GM23338 (cell line): ENCODE results near the gene CFAP299. TPM values are rescaled to one million over a fixed set of nuclear protein-coding genes. Genes with fewer than 3 reads are reported as not detected.

Experiments
- ATAC-seq: fragments of 200-7000 bp; cut with Tn5 transposase; 3 replicates; pipeline ENCODE4 v1.9.1; 2020
- DNase-seq: peaks from one replicate; pipeline ENCODE4 v3.0.0-alpha.2; 2015; ENCODE audit warnings: low spot score
- H2AFZ ChIP-seq: fragments of 200-600 bp; sonication (generic); 2 replicates; pipeline ENCODE4 v1.8.0; 2016; ENCODE audit warnings: antibody characterized with exemption, mild to moderate bottlenecking, moderate library complexity
- H3F3A ChIP-seq: fragments of 200-600 bp; sonication (generic); replicated peaks from 2 replicates; pipeline ENCODE4 v1.8.0; 2017; ENCODE audit warnings: antibody characterized with exemption, mixed run types, low read depth
- H3K27ac ChIP-seq: fragments of 200-600 bp; sonication (generic); 2 replicates; pipeline ENCODE4 v1.6.1; 2016; ENCODE audit warnings: low read depth
- H3K27me3 ChIP-seq: fragments of 200-600 bp; sonication (generic); 2 replicates; pipeline ENCODE4 v1.8.0; 2016; ENCODE audit warnings: mild to moderate bottlenecking, mixed run types, moderate library complexity; ENCODE audit not compliant: insufficient read depth
- H3K36me3 ChIP-seq: fragments of 200-600 bp; sonication (generic); 2 replicates; pipeline ENCODE4 v1.8.0; 2016; ENCODE audit warnings: mild to moderate bottlenecking; ENCODE audit not compliant: insufficient read depth
- H3K4me1 ChIP-seq: fragments of 200-600 bp; sonication (generic); 2 replicates; pipeline ENCODE4 v1.8.0; 2016; ENCODE audit warnings: mild to moderate bottlenecking, moderate library complexity; ENCODE audit not compliant: insufficient read depth
- H3K4me2 ChIP-seq: fragments of 200-600 bp; sonication (generic); 2 replicates; pipeline ENCODE4 v1.7.1; 2017; ENCODE audit warnings: mixed run types
- H3K4me3 ChIP-seq: fragments of 200-600 bp; sonication (generic); 2 replicates; pipeline ENCODE4 v1.6.1; 2016; ENCODE audit warnings: mixed run types
- H3K79me2 ChIP-seq: fragments of 200-600 bp; sonication (generic); replicated peaks from 2 replicates; pipeline ENCODE4 v1.8.0; 2017; ENCODE audit warnings: mild to moderate bottlenecking; ENCODE audit not compliant: insufficient read depth
- H3K9me2 ChIP-seq: fragments of 200-600 bp; sonication (generic); 2 replicates; pipeline ENCODE4 v1.8.0; 2017; ENCODE audit not compliant: insufficient read depth
- H4K20me1 ChIP-seq: fragments of 200-600 bp; sonication (generic); replicated peaks from 2 replicates; pipeline ENCODE4 v1.8.0; 2017; ENCODE audit warnings: mild to moderate bottlenecking; ENCODE audit not compliant: insufficient read depth
- H3K27ac Mint-ChIP-seq: 2 replicates; pipeline ENCODE4 v1.8.0; 2020; ENCODE audit warnings: inconsistent platforms, mild to moderate bottlenecking, moderate library complexity, mixed read lengths
- H3K27me3 Mint-ChIP-seq: 3 replicates; pipeline ENCODE4 v1.8.0; 2022; ENCODE audit warnings: low read depth, mild to moderate bottlenecking, moderate library complexity, mixed read lengths, inconsistent platforms; ENCODE audit not compliant: insufficient read depth, poor library complexity
- H3K36me3 Mint-ChIP-seq: 3 replicates; pipeline ENCODE4 v1.8.0; 2021; ENCODE audit warnings: low read depth, mild to moderate bottlenecking, inconsistent platforms, moderate library complexity, mixed read lengths
- H3K4me1 Mint-ChIP-seq: 3 replicates; pipeline ENCODE4 v1.8.0; 2020; ENCODE audit warnings: mild to moderate bottlenecking, inconsistent platforms, mixed read lengths
- H3K4me3 Mint-ChIP-seq: 3 replicates; pipeline ENCODE4 v1.8.0; 2021; ENCODE audit warnings: moderate library complexity, mild to moderate bottlenecking, inconsistent platforms, mixed read lengths
- H3K9me3 Mint-ChIP-seq: 3 replicates; pipeline ENCODE4 v1.8.0; 2020; ENCODE audit warnings: moderate library complexity, mild to moderate bottlenecking, inconsistent platforms, mixed read lengths
- CREB1 ChIP-seq: fragments of 250-450 bp; sonication (Bioruptor Pico); IDR thresholded peaks from 2 replicates; pipeline ENCODE4 v1.5.0; 2020; ENCODE audit warnings: low read depth, mild to moderate bottlenecking, moderate library complexity
- EZH2 ChIP-seq: fragments of 200-600 bp; sonication (generic); IDR thresholded peaks from one replicate; pipeline ENCODE4 v1.8.0; 2017; ENCODE audit warnings: antibody characterized with exemption, mild to moderate bottlenecking, low read depth; ENCODE audit not compliant: unreplicated experiment
- EZH2phosphoT487 ChIP-seq: fragments of 200-600 bp; sonication (generic); IDR thresholded peaks from one replicate; pipeline ENCODE4 v1.8.1; 2018; ENCODE audit warnings: antibody characterized with exemption; ENCODE audit not compliant: unreplicated experiment
- JUNB ChIP-seq: IDR thresholded peaks from one replicate; pipeline ENCODE4 v1.6.1; 2016; ENCODE audit warnings: antibody characterized with exemption; ENCODE audit not compliant: unreplicated experiment
- NANOG ChIP-seq: IDR thresholded peaks from 2 replicates; pipeline ENCODE4 v1.6.1; 2016; ENCODE audit warnings: antibody characterized with exemption, borderline replicate concordance
- POLR2AphosphoS5 ChIP-seq: IDR thresholded peaks from 2 replicates; pipeline ENCODE4 v1.6.1; 2016; ENCODE audit warnings: antibody characterized with exemption, low read depth
- STAT1 ChIP-seq: IDR thresholded peaks from one replicate; pipeline ENCODE4 v1.6.1; 2016; ENCODE audit warnings: antibody characterized with exemption; ENCODE audit not compliant: unreplicated experiment
- ZNF114 ChIP-seq: fragments of 250-450 bp; sonication (Bioruptor Pico); IDR thresholded peaks from 2 replicates; pipeline ENCODE4 v1.5.0; 2020; ENCODE audit warnings: mild to moderate bottlenecking, moderate library complexity
- ZNF331 ChIP-seq: fragments of 250-450 bp; sonication (Bioruptor Pico); IDR thresholded peaks from 2 replicates; pipeline ENCODE4 v1.5.0; 2020; ENCODE audit warnings: low read depth, mild to moderate bottlenecking, moderate library complexity
- polyA plus RNA-seq: library from polyadenylated mRNA; unstranded; fragments of >200 nt; fragmentation: Nextera tagmentation; extraction: Ambion mirVana; gene quantifications from 2 replicates; pipeline ENCODE4 v1.2.1, GENCODE V29; 2016
- total RNA-seq: library from RNA; depleted of rRNA; stranded (reverse); fragments of >200 nt; shearing (Covaris generic); gene quantifications from 2 replicates; pipeline ENCODE4 v1.2.3, GENCODE V29; 2014
- TF ChIP-seq, protein P1 (sequence below), 2 experiments: fragments of 200-600 bp in 1 of 2; sonication (generic) in 1 of 2; conservative IDR thresholded peaks; 2 replicates each; pipeline versions ENCODE4 v1.5.1 to v1.6.1; 2016 to 2017; ENCODE audit warnings: antibody characterized with exemption in 2 of 2, low read depth in 2 of 2, mild to moderate bottlenecking in 2 of 2, moderate library complexity in 1 of 2
- TF ChIP-seq, protein P2 (sequence below): IDR thresholded peaks from one replicate; pipeline ENCODE4 v1.6.1; 2018; ENCODE audit warnings: antibody characterized with exemption; ENCODE audit not compliant: unreplicated experiment
- TF ChIP-seq, protein P3 (sequence below): IDR thresholded peaks from 2 replicates; pipeline ENCODE4 v1.6.1; 2016; ENCODE audit warnings: antibody characterized with exemption

CFAP299 gene
- total and polyA plus RNA-seq, 2 experiments from 2014 or later, result not detected

DNA sequence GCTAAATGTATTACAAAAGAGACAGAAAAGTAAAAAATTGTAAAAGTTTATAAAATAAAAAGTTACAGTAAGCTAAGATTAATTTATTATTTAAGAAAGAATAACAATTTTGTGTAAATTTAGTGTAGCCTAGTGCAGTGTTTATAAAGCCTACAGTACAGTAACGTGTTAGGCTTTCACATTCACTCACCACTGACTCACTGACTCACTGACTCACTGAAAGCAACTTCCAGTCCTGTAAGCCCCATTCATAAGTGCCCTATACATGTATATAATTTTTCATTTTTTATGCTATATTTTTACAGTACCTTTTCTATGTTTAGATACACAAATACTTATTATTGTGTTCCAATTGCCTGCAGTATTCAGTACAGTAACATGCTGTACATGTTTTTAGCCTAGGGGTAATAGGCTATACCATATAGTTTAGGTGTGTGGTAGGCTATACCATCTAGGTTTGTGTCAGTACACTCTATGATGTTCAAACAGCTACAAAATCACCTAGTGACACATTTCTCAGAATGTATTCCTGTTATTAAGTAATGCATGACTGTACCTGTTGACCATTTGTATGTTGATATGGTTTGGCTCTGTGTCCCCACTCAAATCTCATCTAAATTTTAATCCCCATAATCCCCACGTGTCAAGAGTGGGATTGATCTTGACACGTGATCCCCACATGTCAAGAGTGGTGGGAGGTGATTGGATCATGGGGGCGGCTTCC is 57.9 kb downstream of the CFAP299 start:
- no peak overlapping the region for H3K4me3 ChIP-seq
- Mint-ChIP-seq H3K4me3 (no peak overlapping the region), H3K36me3 (no peaks in the 10 kb centered on the region), H3K27me3 (no peaks in the 10 kb centered on the region), H3K9me3 (no peaks in the 10 kb centered on the region; the same call in 2 of the 3 replicates), H3K4me1 (no peaks in the 10 kb centered on the region), H3K27ac (no peak overlapping the region)
- no peaks in the 10 kb centered on the region for H3K4me1 ChIP-seq
- peaks cover 15% of the 10 kb centered on the region for H3K9me2 ChIP-seq
- no peak for ATAC-seq
- no peaks in the 10 kb centered on the region for H4K20me1 ChIP-seq
- no peaks in the 10 kb centered on the region for H3K79me2 ChIP-seq
- TF ChIP-seq POLR2AphosphoS5 (no peak), ZNF331 (CRISPR knock-in tag) (no peak), STAT1 (no peak), JUNB (no peak), ZNF114 (no peak), EZH2 (no peak), EZH2phosphoT487 (no peak), CREB1 (no peak), NANOG (no peak)
- TF ChIP-seq, protein P1, sequence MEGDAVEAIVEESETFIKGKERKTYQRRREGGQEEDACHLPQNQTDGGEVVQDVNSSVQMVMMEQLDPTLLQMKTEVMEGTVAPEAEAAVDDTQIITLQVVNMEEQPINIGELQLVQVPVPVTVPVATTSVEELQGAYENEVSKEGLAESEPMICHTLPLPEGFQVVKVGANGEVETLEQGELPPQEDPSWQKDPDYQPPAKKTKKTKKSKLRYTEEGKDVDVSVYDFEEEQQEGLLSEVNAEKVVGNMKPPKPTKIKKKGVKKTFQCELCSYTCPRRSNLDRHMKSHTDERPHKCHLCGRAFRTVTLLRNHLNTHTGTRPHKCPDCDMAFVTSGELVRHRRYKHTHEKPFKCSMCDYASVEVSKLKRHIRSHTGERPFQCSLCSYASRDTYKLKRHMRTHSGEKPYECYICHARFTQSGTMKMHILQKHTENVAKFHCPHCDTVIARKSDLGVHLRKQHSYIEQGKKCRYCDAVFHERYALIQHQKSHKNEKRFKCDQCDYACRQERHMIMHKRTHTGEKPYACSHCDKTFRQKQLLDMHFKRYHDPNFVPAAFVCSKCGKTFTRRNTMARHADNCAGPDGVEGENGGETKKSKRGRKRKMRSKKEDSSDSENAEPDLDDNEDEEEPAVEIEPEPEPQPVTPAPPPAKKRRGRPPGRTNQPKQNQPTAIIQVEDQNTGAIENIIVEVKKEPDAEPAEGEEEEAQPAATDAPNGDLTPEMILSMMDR (conservative IDR thresholded peaks at IDR 0.05; ENCODE audit: low read depth in 2 of 2), result no peak
- TF ChIP-seq, protein P2, sequence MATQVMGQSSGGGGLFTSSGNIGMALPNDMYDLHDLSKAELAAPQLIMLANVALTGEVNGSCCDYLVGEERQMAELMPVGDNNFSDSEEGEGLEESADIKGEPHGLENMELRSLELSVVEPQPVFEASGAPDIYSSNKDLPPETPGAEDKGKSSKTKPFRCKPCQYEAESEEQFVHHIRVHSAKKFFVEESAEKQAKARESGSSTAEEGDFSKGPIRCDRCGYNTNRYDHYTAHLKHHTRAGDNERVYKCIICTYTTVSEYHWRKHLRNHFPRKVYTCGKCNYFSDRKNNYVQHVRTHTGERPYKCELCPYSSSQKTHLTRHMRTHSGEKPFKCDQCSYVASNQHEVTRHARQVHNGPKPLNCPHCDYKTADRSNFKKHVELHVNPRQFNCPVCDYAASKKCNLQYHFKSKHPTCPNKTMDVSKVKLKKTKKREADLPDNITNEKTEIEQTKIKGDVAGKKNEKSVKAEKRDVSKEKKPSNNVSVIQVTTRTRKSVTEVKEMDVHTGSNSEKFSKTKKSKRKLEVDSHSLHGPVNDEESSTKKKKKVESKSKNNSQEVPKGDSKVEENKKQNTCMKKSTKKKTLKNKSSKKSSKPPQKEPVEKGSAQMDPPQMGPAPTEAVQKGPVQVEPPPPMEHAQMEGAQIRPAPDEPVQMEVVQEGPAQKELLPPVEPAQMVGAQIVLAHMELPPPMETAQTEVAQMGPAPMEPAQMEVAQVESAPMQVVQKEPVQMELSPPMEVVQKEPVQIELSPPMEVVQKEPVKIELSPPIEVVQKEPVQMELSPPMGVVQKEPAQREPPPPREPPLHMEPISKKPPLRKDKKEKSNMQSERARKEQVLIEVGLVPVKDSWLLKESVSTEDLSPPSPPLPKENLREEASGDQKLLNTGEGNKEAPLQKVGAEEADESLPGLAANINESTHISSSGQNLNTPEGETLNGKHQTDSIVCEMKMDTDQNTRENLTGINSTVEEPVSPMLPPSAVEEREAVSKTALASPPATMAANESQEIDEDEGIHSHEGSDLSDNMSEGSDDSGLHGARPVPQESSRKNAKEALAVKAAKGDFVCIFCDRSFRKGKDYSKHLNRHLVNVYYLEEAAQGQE, result no peak
- TF ChIP-seq, protein P3, sequence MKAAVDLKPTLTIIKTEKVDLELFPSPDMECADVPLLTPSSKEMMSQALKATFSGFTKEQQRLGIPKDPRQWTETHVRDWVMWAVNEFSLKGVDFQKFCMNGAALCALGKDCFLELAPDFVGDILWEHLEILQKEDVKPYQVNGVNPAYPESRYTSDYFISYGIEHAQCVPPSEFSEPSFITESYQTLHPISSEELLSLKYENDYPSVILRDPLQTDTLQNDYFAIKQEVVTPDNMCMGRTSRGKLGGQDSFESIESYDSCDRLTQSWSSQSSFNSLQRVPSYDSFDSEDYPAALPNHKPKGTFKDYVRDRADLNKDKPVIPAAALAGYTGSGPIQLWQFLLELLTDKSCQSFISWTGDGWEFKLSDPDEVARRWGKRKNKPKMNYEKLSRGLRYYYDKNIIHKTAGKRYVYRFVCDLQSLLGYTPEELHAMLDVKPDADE, result no peak
- no peaks in the 10 kb centered on the region for H3K27me3 ChIP-seq
- no peak overlapping the region for H3K27ac ChIP-seq
- no peak for DNase-seq
- no peak overlapping the region for H2AFZ ChIP-seq
- no peaks in the 10 kb centered on the region for H3K36me3 ChIP-seq
- H3F3A ChIP-seq, result no peaks in the 10 kb centered on the region
- no peak overlapping the region for H3K4me2 ChIP-seq
